NOMO-1 treated with dmso at 0.1 percent for 144 hours (cell line): ENCODE data around the gene PCDHB4.
"Not testable (repeated sequence)": the region's sequence is repeated elsewhere in the genome, so short reads cannot be mapped to it uniquely, and the experiment has no call there.

Source experiments
- DNase-seq: peaks from one replicate; lab custom pipeline; 2025; ENCODE audit not compliant: unreplicated experiment; lab: John Stamatoyannopoulos, UW

The PCDHB4 gene

DNA sequence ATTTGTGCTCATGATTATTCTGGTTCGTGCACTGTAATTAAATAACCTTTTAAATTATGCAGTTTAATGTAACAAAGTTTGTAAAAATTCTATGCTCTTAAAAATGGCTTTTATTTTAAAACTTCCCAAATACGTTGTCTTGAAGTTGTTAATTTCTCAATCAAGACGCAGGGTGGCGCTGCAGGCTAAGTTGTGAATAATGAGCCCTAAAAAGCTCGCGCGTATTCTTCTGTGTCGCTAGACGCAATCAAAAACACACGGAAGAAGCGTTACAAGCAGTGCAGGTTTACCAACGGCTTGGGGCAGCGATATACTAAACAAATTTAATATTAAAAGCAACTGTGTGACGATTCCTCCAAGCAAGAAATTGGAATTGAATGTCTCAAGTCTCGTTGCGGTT, at the start of gene PCDHB4:
PCDHB4 (plus strand) TSS at position 256 of the 400 bp plus-strand sequence. CDS start 181 bp downstream, outside the sequence.
- DNase-seq, result no peak

DNA sequence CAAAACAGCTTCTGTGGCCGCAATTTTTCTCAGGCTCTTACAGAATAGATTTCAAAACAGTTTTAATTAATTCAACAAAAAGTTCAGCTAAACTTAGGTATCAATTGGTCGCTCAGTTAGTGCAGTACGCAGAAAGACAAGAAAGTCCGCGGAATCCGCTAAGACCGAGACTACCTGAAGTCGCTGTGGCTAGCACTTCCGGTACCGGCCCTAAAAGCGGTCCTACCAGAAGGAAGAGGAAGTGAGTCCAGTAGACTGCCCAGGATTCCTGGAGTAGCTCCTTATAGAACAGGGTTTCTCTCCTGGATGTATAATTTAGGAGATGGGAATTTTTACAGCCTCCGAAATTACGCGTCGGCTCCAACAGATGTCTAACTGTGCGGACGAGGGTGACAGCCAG, 43.8 kb upstream of the PCDHB4 start:
- no peak for DNase-seq

DNA sequence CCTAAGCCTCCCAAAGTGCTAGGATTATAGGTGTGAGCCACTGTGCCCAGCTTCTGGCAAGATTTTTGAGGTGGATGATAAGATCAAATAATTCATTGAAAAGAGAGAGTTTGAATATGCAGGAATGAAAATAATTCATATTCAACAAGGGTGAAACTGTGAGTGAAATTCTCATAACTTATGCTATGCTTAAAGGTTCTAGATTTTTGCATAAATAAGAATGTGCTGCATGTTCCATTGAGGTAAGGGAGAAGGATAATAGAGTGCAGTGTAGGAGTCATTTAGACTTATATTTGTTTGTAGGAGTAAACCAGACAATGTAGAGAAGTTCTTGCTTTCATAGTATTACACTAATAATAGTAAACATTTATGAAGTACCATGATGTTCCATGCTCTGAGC, 39.4 kb upstream of the PCDHB4 start:
- no peak for DNase-seq

DNA sequence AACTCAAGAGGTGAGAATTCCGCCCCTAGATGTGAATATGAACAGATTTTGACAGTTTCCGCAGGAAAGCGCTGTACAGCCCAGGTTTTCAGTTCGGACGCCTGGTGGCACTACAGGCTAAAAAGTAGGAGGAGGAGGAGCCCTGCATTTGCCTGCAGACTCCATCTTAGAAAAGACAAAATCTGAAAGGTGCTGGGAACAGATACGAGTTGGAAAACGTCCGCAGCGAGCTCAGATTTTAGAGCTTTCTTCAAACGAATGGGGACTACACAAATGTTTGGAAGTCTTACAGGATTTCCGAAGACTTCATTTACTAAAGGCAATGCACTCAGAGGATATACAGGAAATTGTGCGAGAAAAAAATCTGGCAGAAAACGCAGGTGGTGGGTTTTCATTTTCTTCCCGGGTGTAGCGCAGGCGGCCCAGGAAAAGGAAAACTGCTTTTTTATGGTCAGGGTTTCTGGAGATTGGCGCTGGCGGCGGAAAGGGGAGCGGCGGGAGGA, 37.1 kb upstream of the PCDHB4 start:
- DNase-seq, result no peak

DNA sequence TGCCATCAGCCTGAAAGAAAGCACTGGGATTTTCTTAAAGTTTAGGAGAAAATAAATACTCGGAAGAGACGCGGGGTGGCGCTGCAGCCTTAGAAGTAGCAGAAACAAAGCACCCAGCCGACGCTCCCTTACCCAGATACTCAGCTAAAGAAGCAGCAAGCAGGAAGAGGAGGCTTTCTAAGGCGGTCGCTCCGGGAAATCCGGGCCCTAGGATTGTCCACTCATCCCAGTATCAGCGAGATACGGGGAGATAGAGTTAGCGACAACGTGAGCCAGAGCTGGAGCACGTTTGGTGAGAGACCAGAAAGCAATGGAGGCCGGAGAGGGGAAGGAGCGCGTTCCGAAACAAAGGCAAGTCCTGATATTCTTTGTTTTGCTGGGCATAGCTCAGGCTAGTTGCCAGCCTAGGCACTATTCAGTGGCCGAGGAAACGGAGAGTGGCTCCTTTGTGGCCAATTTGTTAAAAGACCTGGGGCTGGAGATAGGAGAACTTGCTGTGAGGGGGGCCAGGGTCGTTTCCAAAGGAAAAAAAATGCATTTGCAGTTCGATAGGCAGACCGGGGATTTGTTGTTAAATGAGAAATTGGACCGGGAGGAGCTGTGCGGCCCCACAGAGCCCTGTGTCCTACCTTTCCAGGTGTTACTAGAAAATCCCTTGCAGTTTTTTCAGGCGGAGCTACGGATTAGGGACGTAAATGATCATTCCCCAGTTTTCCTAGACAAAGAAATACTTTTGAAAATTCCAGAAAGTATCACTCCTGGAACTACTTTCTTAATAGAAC, 26.9 kb upstream of the PCDHB4 start, which contains the start of gene PCDHB2:
PCDHB2 (plus strand) TSS at position 135 of the 782 bp plus-strand sequence; CDS start at position 311, 176 bp downstream.
- DNase-seq, result no peak

DNA sequence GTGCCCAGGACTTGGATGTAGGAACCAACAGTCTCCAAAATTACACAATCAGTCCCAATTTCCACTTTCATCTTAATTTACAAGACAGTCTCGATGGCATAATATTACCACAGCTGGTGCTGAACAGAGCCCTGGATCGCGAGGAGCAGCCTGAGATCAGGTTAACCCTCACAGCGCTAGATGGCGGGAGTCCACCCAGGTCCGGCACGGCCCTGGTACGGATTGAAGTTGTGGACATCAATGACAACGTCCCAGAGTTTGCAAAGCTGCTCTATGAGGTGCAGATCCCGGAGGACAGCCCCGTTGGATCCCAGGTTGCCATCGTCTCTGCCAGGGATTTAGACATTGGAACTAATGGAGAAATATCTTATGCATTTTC, 26.4 kb upstream of the PCDHB4 start:
- no peak for DNase-seq

DNA sequence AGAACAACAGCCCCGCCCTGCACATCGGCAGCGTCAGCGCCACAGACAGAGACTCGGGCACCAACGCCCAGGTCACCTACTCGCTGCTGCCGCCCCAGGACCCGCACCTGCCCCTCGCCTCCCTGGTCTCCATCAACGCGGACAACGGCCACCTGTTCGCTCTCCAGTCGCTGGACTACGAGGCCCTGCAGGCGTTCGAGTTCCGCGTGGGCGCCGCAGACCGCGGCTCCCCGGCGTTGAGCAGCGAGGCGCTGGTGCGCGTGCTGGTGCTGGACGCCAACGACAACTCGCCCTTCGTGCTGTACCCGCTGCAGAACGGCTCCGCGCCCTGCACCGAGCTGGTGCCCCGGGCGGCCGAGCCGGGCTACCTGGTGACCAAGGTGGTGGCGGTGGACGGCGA, 25.4 kb upstream of the PCDHB4 start:
- not testable (repeated sequence) for DNase-seq

DNA sequence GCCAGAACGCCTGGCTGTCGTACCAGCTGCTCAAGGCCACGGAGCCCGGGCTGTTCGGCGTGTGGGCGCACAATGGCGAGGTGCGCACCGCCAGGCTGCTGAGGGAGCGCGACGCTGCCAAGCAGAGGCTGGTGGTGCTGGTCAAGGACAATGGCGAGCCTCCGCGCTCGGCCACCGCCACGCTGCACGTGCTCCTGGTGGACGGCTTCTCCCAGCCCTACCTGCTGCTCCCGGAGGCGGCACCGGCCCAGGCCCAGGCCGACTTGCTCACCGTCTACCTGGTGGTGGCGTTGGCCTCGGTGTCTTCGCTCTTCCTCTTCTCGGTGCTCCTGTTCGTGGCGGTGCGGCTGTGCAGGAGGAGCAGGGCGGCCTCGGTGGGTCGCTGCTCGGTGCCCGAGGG, 25.0 kb upstream of the PCDHB4 start:
- DNase-seq, result not testable (repeated sequence)

DNA sequence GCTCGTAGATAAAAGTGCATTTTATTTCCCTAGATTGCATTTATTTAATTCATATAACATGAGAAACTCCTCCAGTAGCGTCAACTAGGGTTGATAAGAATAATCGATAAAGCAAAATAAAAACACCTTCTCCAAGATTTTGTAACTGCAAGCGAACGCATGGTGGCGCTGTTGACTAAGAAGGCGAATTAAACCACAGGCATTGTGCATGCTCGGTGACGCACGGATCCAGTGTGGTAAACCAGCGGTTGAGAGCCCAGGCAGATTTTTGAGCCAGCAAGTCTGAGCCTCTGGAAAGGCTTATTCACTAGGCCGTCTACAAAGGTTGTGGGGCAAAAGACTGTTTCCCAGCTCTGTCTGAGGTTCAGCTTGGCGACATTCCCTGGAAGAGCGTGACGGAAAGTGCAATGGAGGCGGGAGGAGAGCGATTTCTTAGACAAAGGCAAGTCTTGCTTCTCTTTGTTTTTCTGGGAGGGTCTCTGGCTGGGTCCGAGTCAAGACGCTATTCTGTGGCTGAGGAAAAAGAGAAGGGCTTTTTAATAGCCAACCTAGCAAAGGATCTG, 21.3 kb upstream of the PCDHB4 start, which contains the start of gene PCDHB3:
PCDHB3 (plus strand) TSS at position 231 of the 563 bp plus-strand sequence; CDS start at position 408, 177 bp downstream.
- no peak for DNase-seq

DNA sequence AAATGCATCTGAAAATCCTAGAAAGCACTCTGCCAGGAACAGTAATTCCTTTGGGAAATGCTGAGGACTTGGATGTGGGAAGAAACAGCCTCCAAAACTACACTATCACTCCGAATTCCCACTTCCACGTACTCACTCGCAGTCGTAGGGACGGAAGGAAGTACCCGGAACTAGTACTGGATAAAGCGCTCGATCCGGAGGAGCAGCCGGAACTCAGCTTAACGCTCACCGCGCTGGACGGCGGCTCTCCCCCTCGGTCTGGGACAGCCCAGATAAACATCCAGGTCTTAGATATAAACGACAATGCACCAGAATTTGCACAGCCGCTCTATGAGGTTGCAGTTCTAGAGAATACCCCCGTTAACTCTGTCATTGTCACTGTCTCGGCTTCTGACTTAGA, 20.6 kb upstream of the PCDHB4 start:
- no peak for DNase-seq

DNA sequence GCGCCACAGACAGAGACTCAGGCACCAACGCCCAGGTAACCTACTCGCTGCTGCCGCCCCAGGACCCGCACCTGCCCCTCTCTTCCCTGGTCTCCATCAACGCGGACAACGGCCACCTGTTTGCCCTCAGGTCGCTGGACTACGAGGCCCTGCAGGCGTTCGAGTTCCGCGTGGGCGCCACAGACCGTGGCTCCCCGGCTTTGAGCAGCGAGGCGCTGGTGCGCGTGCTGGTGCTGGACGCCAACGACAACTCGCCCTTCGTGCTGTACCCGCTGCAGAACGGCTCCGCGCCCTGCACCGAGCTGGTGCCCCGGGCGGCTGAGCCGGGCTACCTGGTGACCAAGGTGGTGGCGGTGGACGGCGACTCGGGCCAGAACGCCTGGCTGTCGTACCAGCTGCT, 19.5 kb upstream of the PCDHB4 start:
- DNase-seq, result not testable (repeated sequence)

DNA sequence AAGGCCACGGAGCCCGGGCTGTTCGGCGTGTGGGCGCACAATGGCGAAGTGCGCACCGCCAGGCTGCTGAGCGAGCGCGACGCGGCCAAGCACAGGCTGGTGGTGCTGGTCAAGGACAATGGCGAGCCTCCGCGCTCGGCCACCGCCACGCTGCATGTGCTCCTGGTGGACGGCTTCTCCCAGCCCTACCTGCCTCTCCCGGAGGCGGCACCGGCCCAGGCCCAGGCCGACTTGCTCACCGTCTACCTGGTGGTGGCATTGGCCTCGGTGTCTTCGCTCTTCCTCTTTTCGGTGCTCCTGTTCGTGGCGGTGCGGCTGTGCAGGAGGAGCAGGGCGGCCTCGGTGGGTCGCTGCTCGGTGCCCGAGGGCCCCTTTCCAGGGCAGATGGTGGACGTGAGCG, 19.1 kb upstream of the PCDHB4 start:
- not testable (repeated sequence) for DNase-seq

DNA sequence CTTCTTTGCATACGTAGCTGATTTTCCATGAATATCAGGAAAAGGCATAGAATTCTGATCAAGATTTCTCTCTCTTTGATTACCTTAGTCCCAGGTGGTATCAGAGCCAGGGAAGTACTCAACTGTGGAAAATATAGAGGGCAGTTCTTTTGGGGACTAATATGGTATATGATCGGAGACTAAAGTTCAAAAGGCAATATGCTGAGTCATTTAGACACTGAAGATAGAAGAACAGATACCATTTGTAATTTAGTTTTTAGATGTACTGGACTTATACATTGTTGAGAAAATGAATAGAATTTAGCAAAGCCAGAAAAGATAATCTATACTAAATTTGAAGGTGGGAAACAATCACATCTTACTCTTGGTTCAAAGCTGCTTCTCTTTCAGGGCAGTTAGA, 16.3 kb upstream of the PCDHB4 start:
- DNase-seq, result no peak

DNA sequence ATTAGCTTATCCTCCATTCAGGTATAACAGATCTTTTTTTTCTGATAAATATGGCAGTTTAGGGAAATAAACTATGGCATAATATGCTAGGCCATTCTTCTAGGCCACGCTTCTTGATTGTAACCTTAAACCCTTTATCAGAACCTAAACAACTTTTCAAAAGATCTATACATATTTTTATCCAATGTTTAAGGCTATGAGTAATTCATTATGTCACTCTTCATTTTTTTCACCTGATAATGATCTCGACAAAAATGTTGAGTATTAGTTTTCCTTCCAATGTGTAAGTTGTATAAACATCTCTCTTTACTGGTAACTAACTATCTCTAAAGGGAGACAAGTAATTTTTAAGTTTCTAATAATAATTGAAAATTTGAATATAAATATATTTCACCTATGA, 2.4 kb upstream of the PCDHB4 start:
- no peak for DNase-seq

DNA sequence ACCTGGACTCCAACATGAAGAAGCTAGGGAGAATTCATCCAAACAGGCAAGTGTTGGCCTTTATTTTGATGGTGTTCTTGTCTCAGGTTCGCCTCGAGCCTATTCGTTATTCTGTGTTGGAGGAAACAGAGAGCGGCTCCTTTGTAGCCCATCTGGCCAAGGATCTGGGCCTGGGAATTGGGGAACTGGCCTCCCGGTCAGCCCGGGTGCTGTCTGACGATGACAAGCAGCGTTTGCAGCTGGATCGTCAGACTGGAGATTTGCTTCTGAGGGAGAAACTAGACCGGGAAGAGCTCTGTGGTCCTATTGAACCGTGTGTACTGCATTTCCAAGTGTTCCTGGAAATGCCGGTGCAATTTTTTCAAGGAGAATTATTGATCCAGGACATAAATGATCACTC, 367 bp downstream of the PCDHB4 start:
- no peak for DNase-seq

DNA sequence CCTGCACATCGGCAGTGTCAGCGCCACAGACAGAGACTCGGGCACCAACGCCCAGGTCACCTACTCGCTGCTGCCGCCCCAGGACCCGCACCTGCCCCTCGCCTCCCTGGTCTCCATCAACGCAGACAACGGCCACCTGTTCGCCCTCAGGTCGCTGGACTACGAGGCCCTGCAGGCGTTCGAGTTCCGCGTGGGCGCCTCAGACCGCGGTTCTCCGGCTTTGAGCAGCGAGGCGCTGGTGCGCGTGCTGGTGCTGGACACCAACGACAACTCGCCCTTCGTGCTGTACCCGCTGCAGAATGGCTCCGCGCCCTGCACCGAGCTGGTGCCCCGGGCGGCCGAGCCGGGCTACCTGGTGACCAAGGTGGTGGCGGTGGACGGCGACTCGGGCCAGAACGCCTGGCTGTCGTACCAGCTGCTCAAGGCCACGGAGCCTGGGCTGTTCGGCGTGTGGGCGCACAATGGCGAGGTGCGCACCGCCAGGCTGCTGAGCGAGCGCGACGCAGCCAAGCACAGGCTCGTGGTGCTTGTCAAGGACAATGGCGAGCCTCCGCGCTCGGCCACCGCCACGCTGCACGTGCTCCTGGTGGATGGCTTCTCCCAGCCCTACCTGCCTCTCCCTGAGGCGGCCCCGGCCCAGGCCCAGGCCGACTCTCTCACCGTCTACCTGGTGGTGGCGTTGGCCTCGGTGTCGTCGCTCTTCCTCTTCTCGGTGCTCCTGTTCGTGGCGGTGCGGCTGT, 1.9 kb downstream of the PCDHB4 start:
- not testable (repeated sequence) for DNase-seq

DNA sequence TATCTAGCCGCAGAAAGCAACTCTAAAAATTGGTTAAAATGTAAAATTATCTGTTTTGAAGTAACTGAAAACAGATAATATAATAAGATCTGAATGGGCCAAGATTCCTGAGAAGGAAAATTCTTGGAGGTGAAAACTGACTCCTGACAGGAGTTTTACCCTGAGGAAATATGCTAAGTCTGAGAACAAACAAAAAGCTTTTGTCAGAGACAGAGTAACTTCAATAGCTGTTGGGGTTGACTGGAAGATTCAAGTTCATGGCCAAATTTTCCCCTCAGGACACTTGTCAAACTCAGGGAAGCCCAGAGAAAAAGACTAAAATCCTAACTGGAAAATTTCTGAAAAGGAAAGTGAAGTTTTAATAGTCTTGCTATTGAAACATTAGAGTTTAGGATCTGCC, 5.7 kb downstream of the PCDHB4 start:
- DNase-seq, result no peak

DNA sequence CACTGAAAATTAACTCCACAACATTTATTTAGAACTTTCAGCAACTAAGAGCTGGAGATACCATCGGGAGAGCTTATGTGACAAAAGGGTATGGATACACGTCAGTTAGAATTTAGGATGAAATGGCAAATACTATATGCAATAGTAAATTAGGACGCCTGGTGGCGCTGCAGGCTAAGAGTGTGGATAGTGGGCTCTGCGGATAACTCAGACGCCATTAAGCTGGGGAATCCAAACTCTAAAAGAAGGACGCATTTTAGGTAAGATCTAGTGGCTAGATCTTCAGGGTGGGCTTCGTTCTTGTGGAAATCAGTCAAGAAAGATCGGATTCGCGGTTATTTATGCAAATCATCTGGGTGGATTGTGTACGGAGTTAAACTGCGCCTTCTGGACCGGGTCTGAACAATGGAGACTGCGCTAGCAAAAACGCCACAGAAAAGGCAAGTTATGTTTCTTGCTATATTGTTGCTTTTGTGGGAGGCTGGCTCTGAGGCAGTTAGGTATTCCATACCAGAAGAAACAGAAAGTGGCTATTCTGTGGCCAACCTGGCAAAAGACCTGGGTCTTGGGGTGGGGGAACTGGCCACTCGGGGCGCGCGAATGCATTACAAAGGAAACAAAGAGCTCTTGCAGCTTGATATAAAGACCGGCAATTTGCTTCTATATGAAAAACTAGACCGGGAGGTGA, 13.6 kb downstream of the PCDHB4 start, which contains the start of gene PCDHB5:
PCDHB5 (plus strand) TSS at position 177 of the 688 bp plus-strand sequence; CDS start at position 406, 229 bp downstream.
- DNase-seq, result no peak

DNA sequence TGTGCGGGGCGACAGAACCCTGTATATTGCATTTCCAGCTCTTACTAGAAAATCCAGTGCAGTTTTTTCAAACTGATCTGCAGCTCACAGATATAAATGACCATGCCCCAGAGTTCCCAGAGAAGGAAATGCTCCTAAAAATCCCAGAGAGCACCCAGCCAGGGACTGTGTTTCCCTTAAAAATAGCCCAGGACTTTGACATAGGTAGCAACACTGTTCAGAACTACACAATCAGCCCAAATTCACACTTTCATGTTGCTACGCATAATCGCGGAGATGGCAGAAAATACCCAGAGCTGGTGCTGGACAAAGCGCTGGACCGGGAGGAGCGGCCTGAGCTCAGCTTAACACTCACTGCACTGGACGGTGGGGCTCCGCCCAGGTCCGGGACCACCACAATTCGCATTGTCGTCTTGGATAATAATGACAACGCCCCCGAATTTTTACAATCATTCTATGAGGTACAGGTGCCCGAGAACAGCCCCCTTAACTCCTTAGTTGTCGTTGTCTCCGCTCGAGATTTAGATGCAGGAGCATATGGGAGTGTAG, 14.2 kb downstream of the PCDHB4 start:
- DNase-seq, result no peak

DNA sequence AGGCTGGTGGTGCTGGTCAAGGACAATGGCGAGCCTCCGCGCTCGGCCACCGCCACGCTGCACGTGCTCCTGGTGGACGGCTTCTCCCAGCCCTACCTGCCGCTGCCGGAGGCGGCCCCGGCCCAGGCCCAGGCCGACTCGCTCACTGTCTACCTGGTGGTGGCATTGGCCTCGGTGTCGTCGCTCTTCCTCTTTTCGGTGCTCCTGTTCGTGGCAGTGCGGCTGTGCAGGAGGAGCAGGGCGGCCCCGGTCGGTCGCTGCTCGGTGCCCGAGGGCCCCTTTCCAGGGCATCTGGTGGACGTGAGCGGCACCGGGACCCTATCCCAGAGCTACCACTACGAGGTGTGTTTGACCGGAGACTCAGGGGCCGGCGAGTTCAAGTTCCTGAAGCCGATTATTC, 15.7 kb downstream of the PCDHB4 start:
- not testable (repeated sequence) for DNase-seq

DNA sequence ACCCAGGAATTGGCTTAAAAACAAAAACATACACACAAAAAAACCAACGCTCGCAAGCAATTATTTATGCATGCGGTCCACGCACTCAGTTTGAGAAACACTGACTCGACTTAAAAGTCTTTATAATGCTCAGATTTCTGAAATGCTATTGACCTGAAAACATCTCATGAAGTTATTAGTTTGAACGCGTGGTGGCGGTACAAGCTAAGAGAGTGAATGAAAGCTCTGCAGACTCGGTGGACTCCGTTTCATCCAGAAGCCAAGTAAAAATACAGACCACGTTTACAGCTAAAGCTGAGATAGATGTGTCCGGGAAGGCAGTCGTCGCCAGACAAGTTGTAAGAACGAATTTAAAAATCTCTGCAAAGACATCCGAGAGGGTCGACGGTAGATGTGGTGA, 28.2 kb downstream of the PCDHB4 start, which contains the start of gene PCDHB6:
PCDHB6 (plus strand) TSS at position 246 of the 400 bp plus-strand sequence. CDS start 201 bp downstream, outside the sequence.
- DNase-seq, result no peak
